ENCODE data around the gene TRAF3. TPM values are rescaled to one million over a fixed set of nuclear protein-coding genes. Genes with fewer than 3 reads are reported as not detected.

TRAF3 gene
- total RNA-seq, 2 donors from 2014 or later, result 20.8 to 26.0 TPM

- no peaks in the 10 kb centered on the region for H3K27me3 ChIP-seq
- intact Hi-C loops (cut with DNase I), result no loop called here
- H3K4me3 ChIP-seq, result no peak overlapping the region
- H3K9me3 ChIP-seq, result no peaks in the 10 kb centered on the region
- no peak overlapping the region for H3K27ac ChIP-seq
- no peak overlapping the region for H3K9ac ChIP-seq (ENCODE audit: low read depth in 2 of 2, low read length in 2 of 2)
- peaks cover 8% of the 10 kb centered on the region for H3K36me3 ChIP-seq
- no peak for TF ChIP-seq CTCF (IDR thresholded peaks at IDR 0.05)
- DNase-seq, result no peak
- no peaks in the 10 kb centered on the region for H3K4me1 ChIP-seq
These were observed 128.2 kb downstream of the TRAF3 start for GRCh38 chr14:102905116-102906108.

GRCh38 chr14:102906616-102907302 is 129.5 kb downstream of the TRAF3 start:
- Histone ChIP-seq H3K27ac (no peak overlapping the region), H3K9me3 (no peaks in the 10 kb centered on the region), H3K9ac (ENCODE audit: low read depth in 2 of 2, low read length in 2 of 2) (no peak overlapping the region), H3K4me3 (no peak overlapping the region), H3K27me3 (no peaks in the 10 kb centered on the region), H3K36me3 (peaks cover 8% of the 10 kb centered on the region), H3K4me1 (no peaks in the 10 kb centered on the region)
- no peak for DNase-seq
- intact Hi-C loops (cut with DNase I), result no loop called here
- TF ChIP-seq CTCF (IDR thresholded peaks at IDR 0.05), result no peak

- Histone ChIP-seq H3K27ac (no peak overlapping the region), H3K4me3 (no peak overlapping the region), H3K27me3 (no peaks in the 10 kb centered on the region), H3K36me3 (peaks cover 8% of the 10 kb centered on the region), H3K9me3 (no peaks in the 10 kb centered on the region), H3K9ac (ENCODE audit: low read depth in 2 of 2, low read length in 2 of 2) (no peak overlapping the region), H3K4me1 (no peaks in the 10 kb centered on the region)
- intact Hi-C loops (cut with DNase I), result no loop called here
- no peak for TF ChIP-seq CTCF (IDR thresholded peaks at IDR 0.05)
- no peak for DNase-seq
These were observed 130.1 kb downstream of the TRAF3 start for GRCh38 chr14:102907303-102907844.

GRCh38 chr14:102907980-102908730 is 130.9 kb downstream of the TRAF3 start:
- Histone ChIP-seq H3K4me1 (no peaks in the 10 kb centered on the region), H3K36me3 (peaks cover 5% of the 10 kb centered on the region), H3K27ac (no peak overlapping the region), H3K27me3 (no peaks in the 10 kb centered on the region), H3K9me3 (no peaks in the 10 kb centered on the region), H3K4me3 (no peak overlapping the region), H3K9ac (ENCODE audit: low read depth in 2 of 2, low read length in 2 of 2) (no peak overlapping the region)
- no peak for TF ChIP-seq CTCF (IDR thresholded peaks at IDR 0.05)
- no peak for DNase-seq
- intact Hi-C loops (cut with DNase I), result no loop called here
